ENCODE measurements around the gene SPHK1.
"Not testable (repeated sequence)": the region's sequence is repeated elsewhere in the genome, so short reads cannot be mapped to it uniquely, and the experiment has no call there.

The SPHK1 gene

GRCh38 chr17:76356803-76357456 is 27.5 kb upstream of the SPHK1 start:
- no peak for DNase-seq (ENCODE audit: low spot score)
- TF ChIP-seq, protein P1, sequence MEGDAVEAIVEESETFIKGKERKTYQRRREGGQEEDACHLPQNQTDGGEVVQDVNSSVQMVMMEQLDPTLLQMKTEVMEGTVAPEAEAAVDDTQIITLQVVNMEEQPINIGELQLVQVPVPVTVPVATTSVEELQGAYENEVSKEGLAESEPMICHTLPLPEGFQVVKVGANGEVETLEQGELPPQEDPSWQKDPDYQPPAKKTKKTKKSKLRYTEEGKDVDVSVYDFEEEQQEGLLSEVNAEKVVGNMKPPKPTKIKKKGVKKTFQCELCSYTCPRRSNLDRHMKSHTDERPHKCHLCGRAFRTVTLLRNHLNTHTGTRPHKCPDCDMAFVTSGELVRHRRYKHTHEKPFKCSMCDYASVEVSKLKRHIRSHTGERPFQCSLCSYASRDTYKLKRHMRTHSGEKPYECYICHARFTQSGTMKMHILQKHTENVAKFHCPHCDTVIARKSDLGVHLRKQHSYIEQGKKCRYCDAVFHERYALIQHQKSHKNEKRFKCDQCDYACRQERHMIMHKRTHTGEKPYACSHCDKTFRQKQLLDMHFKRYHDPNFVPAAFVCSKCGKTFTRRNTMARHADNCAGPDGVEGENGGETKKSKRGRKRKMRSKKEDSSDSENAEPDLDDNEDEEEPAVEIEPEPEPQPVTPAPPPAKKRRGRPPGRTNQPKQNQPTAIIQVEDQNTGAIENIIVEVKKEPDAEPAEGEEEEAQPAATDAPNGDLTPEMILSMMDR (IDR thresholded peaks at IDR 0.05; ENCODE audit: extremely low read depth, missing control alignments): no peak

GRCh38 chr17:76357597-76358158 is 26.7 kb upstream of the SPHK1 start:
- TF ChIP-seq, protein P1 (IDR thresholded peaks at IDR 0.05; ENCODE audit: extremely low read depth, missing control alignments): no peak
- DNase-seq (ENCODE audit: low spot score): no peak

GRCh38 chr17:76359375-76359774 is 25.0 kb upstream of the SPHK1 start:
- DNase-seq (ENCODE audit: low spot score): no peak
- TF ChIP-seq, protein P1 (IDR thresholded peaks at IDR 0.05; ENCODE audit: extremely low read depth, missing control alignments): no peak

DNA sequence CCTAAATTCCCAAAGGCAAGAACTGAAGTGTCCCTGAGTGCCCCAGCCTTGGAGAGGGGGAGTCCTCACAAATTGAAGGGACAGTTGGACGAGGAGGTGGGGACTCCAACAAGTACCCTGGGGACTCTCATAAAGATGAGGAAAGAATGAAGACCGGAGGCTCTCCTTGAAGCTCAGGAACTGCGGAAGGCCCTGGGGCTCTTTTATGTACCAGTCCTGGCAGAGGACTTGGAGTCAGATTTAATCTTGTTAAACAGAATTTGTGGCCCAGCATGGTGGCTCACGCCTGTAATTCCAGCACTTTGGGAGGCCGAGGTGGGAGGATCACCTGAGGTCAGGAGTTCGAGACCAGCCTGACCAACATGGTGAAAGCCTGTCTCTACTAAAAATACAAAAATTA is 24.6 kb upstream of the SPHK1 start:
- not testable (repeated sequence) for DNase-seq (ENCODE audit: low spot score)

DNA sequence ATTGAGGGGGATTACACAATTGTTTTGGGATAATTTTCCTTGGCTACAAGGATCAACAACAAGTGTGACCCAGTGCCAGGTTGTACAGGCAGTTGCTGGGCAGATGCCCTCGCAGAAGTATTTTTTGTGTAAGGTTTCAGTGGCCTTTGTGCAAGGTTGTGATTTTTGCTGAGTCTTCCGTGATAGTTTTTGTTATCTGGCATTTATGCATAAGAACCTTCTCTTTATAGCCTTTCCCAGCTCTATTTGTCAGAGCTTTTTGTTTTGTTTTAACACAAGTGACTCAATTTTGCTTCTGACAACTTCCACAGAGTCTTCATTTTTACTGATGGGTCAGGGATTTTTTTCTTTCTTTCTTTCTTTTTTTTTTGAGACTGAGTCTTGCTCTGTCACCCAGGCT is 23.9 kb upstream of the SPHK1 start:
- TF ChIP-seq, protein P1 (IDR thresholded peaks at IDR 0.05; ENCODE audit: extremely low read depth, missing control alignments): no peak
- DNase-seq (ENCODE audit: low spot score): no peak

GRCh38 chr17:76363107-76363842 is 21.1 kb upstream of the SPHK1 start:
- TF ChIP-seq, protein P1 (IDR thresholded peaks at IDR 0.05; ENCODE audit: extremely low read depth, missing control alignments): no peak
- no peak for DNase-seq (ENCODE audit: low spot score)

DNA sequence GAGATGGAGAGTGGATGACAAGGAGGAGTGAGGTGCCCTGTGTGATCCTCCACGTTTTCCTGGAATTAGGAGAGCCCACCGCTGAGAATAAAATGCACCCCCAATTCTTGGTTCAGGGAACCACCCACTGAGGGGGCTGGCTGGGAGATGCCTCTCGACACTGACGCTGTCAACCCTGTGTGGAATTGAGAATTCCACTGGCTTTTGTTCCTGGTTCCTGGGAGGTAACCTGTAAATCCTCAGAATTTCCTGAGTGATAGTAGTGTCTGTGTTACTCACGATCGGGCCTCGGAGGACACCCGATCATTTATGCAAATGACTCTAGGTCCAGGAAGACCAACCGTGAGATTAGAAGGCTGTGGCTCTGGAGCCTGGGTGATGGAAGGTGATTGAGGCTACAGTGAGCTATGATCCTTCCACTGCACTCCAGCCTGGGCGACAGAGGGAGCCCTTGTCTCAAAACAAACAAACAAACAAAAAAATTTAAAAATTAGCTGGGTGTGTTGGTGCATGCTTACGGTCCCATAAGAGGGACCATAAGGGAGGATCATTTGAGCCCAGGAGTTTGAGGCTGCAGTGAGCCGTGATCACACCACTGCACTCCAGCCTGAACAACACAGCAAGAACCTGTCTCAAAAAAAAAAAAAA is 19.0 kb upstream of the SPHK1 start:
- DNase-seq (ENCODE audit: low spot score): no peak
- TF ChIP-seq, protein P1 (IDR thresholded peaks at IDR 0.05; ENCODE audit: extremely low read depth, missing control alignments): no peak

All from GM20000 (cell line).